K562 (cell line): ENCODE results near the gene ATL3. TPM values are rescaled to one million over a fixed set of nuclear protein-coding genes. Genes with fewer than 3 reads are reported as not detected.

Source experiments
- ATF7 ChIP-seq: fragments of 450-650 bp; IDR thresholded peaks from 2 replicates; pipeline ENCODE4 v1.7.1; 2014; ENCODE audit warnings: mild to moderate bottlenecking, moderate library complexity
- CXXC5 ChIP-seq: fragments of 250-450 bp; sonication (Bioruptor Pico); IDR thresholded peaks from 2 replicates; pipeline ENCODE4 v1.8.0; 2022; ENCODE audit warnings: inconsistent platforms, mild to moderate bottlenecking, moderate library complexity
- ETV1 ChIP-seq: fragments of 450-650 bp; conservative IDR thresholded peaks from 2 replicates; pipeline ENCODE4 v1.6.1; 2016; ENCODE audit warnings: missing genetic modification characterization, control low read depth, low read depth, missing compliant biosample characterization
- HMGN3 ChIP-seq: IDR thresholded peaks from 2 replicates; pipeline ENCODE4 v1.6.1; 2011; ENCODE audit warnings: borderline replicate concordance, low read depth, mild to moderate bottlenecking, mixed read lengths, low read length; ENCODE audit not compliant: insufficient read length; ENCODE audit errors: extremely low read depth
- HNRNPL ChIP-seq: fragments of 200-400 bp; formaldehyde crosslinking; IDR thresholded peaks from 2 replicates; pipeline ENCODE4 v1.6.1; 2017; ENCODE audit warnings: low read depth, mild to moderate bottlenecking, low read length
- L3MBTL2 ChIP-seq: fragments of 450-650 bp; IDR thresholded peaks from 2 replicates; pipeline ENCODE4 v1.6.1; 2016; ENCODE audit warnings: mild to moderate bottlenecking, moderate library complexity
- MAZ ChIP-seq, 2 experiments: fragments of 450-650 bp in 1 of 2; sonication (generic) in 1 of 2; formaldehyde crosslinking; IDR thresholded peaks in 1 of 2; conservative IDR thresholded peaks in 1 of 2; 2 replicates each; pipeline versions ENCODE4 v1.4.0 to v1.5.0; 2020; ENCODE audit warnings: mild to moderate bottlenecking in 1 of 2, missing genetic modification reagents in 1 of 2
- MTA3 ChIP-seq: fragments of 450-650 bp; formaldehyde crosslinking; IDR thresholded peaks from 2 replicates; pipeline ENCODE4 v1.6.1; 2017; ENCODE audit warnings: mild to moderate bottlenecking, borderline replicate concordance
- RAD21 ChIP-seq, 2 experiments: fragments of 250-450 bp in 1 of 2; fragments of 450-650 bp in 1 of 2; sonication (Bioruptor Pico) in 1 of 2; formaldehyde crosslinking in 1 of 2; IDR thresholded peaks in 1 of 2; conservative IDR thresholded peaks in 1 of 2; 2 replicates each; pipeline versions ENCODE4 v1.4.0 to v1.8.0; 2020 to 2022; ENCODE audit warnings: mild to moderate bottlenecking in 2 of 2, moderate library complexity in 1 of 2
- SMAD4 ChIP-seq: fragments of 250-450 bp; sonication (Bioruptor Pico); conservative IDR thresholded peaks from 2 replicates; pipeline ENCODE4 v1.8.0; 2021; ENCODE audit warnings: inconsistent platforms, mild to moderate bottlenecking, moderate library complexity
- SNIP1 ChIP-seq: fragments of 450-650 bp; IDR thresholded peaks from 2 replicates; pipeline ENCODE4 v1.7.1; 2017; ENCODE audit warnings: low read depth, mild to moderate bottlenecking
- ZFX ChIP-seq: sonication (generic); formaldehyde crosslinking; IDR thresholded peaks from 2 replicates; pipeline ENCODE4 v1.8.0; 2022; ENCODE audit warnings: mild to moderate bottlenecking, missing genetic modification reagents, moderate library complexity
- polyA plus RNA-seq, 8 experiments: library from polyadenylated mRNA; depleted of rRNA in 4 of 8; stranded (reverse) in 5 of 8; unstranded in 3 of 8; fragments of >200 nt; fragmentation: Nextera tagmentation in 2 of 8; fragmentation: Illumina TruSeq in 1 of 8; extraction: Ambion mirVana in 2 of 8; extraction: Trizol in 1 of 8; gene quantifications; 2 replicates each; pipeline versions ENCODE4 v1.2.1 to v1.2.3, GENCODE V29; 2011 to 2014; ENCODE audit warnings: inconsistent platforms in 1 of 8, missing spikeins in 1 of 8
- total RNA-seq, 7 experiments: library from RNA; depleted of rRNA in 6 of 7; stranded (reverse); fragments of >200 nt in 6 of 7; fragmentation: Illumina TruSeq in 2 of 7; extraction: Trizol in 2 of 7; gene quantifications; 2 replicates each; pipeline versions ENCODE4 v1.2.1 to v1.2.3, GENCODE V29; 2011 to 2021; ENCODE audit warnings: low replicate concordance in 1 of 7
- TF ChIP-seq, protein P1 (sequence below), 2 experiments: IDR thresholded peaks; 2 replicates each; pipeline ENCODE4 v1.6.1; 2011; ENCODE audit warnings: borderline replicate concordance in 1 of 2, control low read depth in 1 of 2, low read depth in 1 of 2, low read length in 1 of 2, mild to moderate bottlenecking in 1 of 2, mixed read lengths in 1 of 2, moderate library complexity in 1 of 2; ENCODE audit not compliant: insufficient read depth in 1 of 2, insufficient read length in 1 of 2, poor library complexity in 1 of 2, severe bottlenecking in 1 of 2; ENCODE audit errors: extremely low read depth in 1 of 2
- TF ChIP-seq, protein P2 (sequence below), 2 experiments: fragments of 450-650 bp; conservative IDR thresholded peaks; 2 replicates each; pipeline ENCODE4 v1.6.1; 2017; ENCODE audit warnings: mild to moderate bottlenecking in 2 of 2, moderate library complexity in 2 of 2
- TF ChIP-seq, protein P3 (sequence below): sonication (generic); formaldehyde crosslinking; IDR thresholded peaks from 2 replicates; pipeline ENCODE4 v1.8.0; 2022; ENCODE audit warnings: missing genetic modification reagents, mild to moderate bottlenecking, moderate library complexity, borderline replicate concordance
- TF ChIP-seq, protein P4 (sequence below): fragments of 250-450 bp; sonication (Bioruptor Pico); IDR thresholded peaks from 2 replicates; pipeline ENCODE4 v1.8.0; 2022; ENCODE audit warnings: inconsistent platforms
- TF ChIP-seq, protein P5 (sequence below): fragments of 250-450 bp; sonication (Bioruptor Pico); IDR thresholded peaks from 2 replicates; pipeline ENCODE4 v1.5.0; 2021; ENCODE audit warnings: mild to moderate bottlenecking, borderline replicate concordance

Gene ATL3
- total and polyA plus RNA-seq, 9 of the 15 experiments (the other 6 are each of a cell fraction or from before 2014, with no cell fraction given): 18.2 to 39.8 (median 23.9) TPM

DNA sequence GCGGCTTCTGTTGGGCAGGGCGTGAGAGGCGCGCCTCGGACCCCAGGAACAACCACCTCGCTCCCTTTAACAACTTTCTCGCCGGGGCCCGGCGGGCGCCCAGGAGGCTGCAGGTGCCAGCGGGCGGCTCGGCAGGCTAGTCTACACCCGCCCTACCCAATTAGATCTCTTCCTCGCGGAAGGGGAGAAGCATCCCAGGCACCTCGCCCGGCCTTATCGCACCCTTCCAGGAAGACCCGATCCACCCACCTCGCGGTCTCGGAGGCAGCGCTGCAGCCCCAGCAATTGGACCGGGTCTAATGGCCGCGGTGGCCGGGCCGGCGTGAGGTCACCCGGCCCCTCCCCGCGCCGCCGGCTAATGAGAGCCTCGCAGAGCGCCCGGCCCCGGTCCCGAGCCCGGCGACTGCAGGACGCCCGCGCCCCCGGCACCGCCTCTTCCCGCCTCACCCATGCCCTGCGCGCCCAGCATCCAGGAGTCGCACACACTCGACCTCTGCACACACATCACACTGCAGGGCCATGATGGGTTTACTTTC, 57.0 kb downstream of the ATL3 start, which contains the start of gene PLAAT3 (continued):
- peak; percentile 87 for TF ChIP-seq HMGN3
- TF ChIP-seq MTA3: peak; percentile 84
- TF ChIP-seq, protein P1, sequence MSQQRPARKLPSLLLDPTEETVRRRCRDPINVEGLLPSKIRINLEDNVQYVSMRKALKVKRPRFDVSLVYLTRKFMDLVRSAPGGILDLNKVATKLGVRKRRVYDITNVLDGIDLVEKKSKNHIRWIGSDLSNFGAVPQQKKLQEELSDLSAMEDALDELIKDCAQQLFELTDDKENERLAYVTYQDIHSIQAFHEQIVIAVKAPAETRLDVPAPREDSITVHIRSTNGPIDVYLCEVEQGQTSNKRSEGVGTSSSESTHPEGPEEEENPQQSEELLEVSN (IDR thresholded peaks at IDR 0.05; ENCODE audit: borderline replicate concordance in 1 of 2, extremely low read depth in 1 of 2, insufficient read depth in 1 of 2, insufficient read length in 1 of 2, low read depth in 1 of 2, low read length in 1 of 2, poor library complexity in 1 of 2, severe bottlenecking in 1 of 2): peak; percentile 43 to 52
- peak in 1 of 2 experiments; percentile 24; a peak in 1 of 4 replicates for TF ChIP-seq RAD21 (CRISPR knock-in tag; conservative IDR thresholded peaks at IDR 0.05 in 1 of 2, IDR thresholded peaks at IDR 0.05 in 1 of 2)
- peak; percentile 73 for TF ChIP-seq L3MBTL2
- TF ChIP-seq SMAD4: peak; percentile 69
- TF ChIP-seq, protein P2, sequence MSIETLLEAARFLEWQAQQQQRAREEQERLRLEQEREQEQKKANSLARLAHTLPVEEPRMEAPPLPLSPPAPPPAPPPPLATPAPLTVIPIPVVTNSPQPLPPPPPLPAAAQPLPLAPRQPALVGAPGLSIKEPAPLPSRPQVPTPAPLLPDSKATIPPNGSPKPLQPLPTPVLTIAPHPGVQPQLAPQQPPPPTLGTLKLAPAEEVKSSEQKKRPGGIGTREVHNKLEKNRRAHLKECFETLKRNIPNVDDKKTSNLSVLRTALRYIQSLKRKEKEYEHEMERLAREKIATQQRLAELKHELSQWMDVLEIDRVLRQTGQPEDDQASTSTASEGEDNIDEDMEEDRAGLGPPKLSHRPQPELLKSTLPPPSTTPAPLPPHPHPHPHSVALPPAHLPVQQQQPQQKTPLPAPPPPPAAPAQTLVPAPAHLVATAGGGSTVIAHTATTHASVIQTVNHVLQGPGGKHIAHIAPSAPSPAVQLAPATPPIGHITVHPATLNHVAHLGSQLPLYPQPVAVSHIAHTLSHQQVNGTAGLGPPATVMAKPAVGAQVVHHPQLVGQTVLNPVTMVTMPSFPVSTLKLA (conservative IDR thresholded peaks at IDR 0.05): peak in 1 of 2 experiments; percentile 38; a peak in 1 of 4 replicates
- peak; percentile 87 for TF ChIP-seq ATF7
- TF ChIP-seq, protein P3, sequence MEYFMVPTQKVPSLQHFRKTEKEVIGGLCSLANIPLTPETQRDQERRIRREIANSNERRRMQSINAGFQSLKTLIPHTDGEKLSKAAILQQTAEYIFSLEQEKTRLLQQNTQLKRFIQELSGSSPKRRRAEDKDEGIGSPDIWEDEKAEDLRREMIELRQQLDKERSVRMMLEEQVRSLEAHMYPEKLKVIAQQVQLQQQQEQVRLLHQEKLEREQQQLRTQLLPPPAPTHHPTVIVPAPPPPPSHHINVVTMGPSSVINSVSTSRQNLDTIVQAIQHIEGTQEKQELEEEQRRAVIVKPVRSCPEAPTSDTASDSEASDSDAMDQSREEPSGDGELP (CRISPR knock-in tag): 0 out of 2 replicates have a peak, but pooled peaks have one; percentile 2
- TF ChIP-seq, protein P4, sequence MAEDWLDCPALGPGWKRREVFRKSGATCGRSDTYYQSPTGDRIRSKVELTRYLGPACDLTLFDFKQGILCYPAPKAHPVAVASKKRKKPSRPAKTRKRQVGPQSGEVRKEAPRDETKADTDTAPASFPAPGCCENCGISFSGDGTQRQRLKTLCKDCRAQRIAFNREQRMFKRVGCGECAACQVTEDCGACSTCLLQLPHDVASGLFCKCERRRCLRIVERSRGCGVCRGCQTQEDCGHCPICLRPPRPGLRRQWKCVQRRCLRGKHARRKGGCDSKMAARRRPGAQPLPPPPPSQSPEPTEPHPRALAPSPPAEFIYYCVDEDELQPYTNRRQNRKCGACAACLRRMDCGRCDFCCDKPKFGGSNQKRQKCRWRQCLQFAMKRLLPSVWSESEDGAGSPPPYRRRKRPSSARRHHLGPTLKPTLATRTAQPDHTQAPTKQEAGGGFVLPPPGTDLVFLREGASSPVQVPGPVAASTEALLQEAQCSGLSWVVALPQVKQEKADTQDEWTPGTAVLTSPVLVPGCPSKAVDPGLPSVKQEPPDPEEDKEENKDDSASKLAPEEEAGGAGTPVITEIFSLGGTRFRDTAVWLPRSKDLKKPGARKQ (CRISPR knock-in tag): no peak
- TF ChIP-seq CXXC5 (CRISPR knock-in tag): peak; percentile 86
- TF ChIP-seq ZFX (CRISPR knock-in tag): peak; percentile 51
- peak; percentile 15 to 62; a peak in 3 of 4 replicates for TF ChIP-seq MAZ (CRISPR knock-in tag; conservative IDR thresholded peaks at IDR 0.05 in 1 of 2, IDR thresholded peaks at IDR 0.05 in 1 of 2)
- no peak for TF ChIP-seq SNIP1
- TF ChIP-seq, protein P5, sequence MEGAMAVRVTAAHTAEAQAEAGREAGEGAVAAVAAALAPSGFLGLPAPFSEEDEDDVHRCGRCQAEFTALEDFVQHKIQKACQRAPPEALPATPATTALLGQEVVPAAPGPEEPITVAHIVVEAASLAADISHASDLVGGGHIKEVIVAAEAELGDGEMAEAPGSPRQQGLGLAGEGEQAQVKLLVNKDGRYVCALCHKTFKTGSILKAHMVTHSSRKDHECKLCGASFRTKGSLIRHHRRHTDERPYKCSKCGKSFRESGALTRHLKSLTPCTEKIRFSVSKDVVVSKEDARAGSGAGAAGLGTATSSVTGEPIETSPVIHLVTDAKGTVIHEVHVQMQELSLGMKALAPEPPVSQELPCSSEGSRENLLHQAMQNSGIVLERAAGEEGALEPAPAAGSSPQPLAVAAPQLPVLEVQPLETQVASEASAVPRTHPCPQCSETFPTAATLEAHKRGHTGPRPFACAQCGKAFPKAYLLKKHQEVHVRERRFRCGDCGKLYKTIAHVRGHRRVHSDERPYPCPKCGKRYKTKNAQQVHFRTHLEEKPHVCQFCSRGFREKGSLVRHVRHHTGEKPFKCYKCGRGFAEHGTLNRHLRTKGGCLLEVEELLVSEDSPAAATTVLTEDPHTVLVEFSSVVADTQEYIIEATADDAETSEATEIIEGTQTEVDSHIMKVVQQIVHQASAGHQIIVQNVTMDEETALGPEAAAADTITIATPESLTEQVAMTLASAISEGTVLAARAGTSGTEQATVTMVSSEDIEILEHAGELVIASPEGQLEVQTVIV (CRISPR knock-in tag): no peak
- 0 out of 2 replicates have a peak, but pooled peaks have one; percentile 17 for TF ChIP-seq ETV1 (tag)
- peak; percentile 62 for TF ChIP-seq HNRNPL
